ENCODE data around the gene CBY1. TPM values are rescaled to one million over a fixed set of nuclear protein-coding genes. Genes with fewer than 3 reads are reported as not detected.
A peak's percentile ranks its signal among the peaks of the same experiment; 100 is the strongest.

CBY1 gene
- total and polyA plus RNA-seq, 7 donors: 15.4 to 39.5 (median 22.8) TPM

DNA sequence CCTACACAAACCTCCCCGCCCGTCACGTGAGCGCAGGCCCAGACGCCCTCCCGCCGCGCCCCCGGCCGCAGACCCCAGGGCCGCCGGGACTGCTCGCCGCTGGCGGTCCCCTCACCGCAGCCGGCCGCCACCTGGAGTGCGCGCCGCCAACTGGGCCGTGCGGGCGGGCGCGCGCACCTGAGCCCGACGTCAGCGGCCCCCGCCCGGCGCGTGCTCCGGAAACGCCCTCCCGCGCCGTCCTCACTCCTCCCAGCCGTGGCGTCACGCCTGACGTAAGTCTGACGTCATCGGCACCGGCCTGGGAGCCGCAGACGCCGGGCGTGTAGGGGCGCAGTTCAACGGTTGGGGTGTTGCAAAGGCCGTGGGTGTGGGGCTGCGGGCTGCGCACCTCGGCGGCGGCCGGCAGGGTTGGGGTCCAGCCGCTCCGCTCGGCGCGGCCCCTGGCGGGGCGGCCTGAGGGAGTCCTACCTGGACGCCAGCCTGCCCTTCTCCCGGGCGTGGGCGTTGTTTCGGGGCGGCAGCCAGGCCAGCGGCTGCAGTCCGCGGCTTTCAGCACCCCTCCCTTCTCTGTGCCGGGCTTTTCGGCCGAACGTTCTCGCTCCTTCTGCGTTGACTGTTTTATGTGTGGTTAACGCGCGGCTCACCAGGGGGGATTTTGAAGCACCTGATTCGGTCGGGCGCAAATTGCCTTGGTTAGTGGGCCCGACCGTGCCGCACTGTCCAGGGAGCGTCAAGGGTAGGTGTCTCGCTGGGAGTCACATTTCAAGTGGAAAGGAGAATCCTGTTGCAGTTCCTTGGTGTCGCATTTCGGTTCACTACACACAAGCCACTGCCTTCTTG lies 44.6 kb downstream of the CBY1 start, which contains the start of gene JOSD1:
JOSD1 (minus strand) TSS at position 155 of the 840 bp plus-strand sequence. CDS start 956 bp downstream, outside the sequence.
- ATAC-seq (peak; percentile 67 to 71 (median 69)), DNase-seq (peak; percentile 95 to 97)
- H3K4me3 ChIP-seq: peak within 1 kb of the TSS; percentile 94
- no peaks in the 10 kb centered on the region for H3K27me3 ChIP-seq (ENCODE audit: insufficient read depth in 3 of 3, low read length in 2 of 3)
- 1% methylated on average over 55 to 94 of the region's 94 CpGs for WGBS, 3 donors
- H3K4me1 ChIP-seq: peaks cover 52% of the 10 kb centered on the region
- H3K36me3 ChIP-seq (ENCODE audit: insufficient read depth in 1 of 2, low read depth in 1 of 2): peaks cover 4 to 21% of the 10 kb centered on the region in 2 donors
- intact Hi-C loops (cut with DNase I): no loop called here
- peak within 1 kb of the TSS; percentile 98 for H3K27ac ChIP-seq
- H3K9me3 ChIP-seq: no peaks in the 10 kb centered on the region
- TF ChIP-seq, protein P1, sequence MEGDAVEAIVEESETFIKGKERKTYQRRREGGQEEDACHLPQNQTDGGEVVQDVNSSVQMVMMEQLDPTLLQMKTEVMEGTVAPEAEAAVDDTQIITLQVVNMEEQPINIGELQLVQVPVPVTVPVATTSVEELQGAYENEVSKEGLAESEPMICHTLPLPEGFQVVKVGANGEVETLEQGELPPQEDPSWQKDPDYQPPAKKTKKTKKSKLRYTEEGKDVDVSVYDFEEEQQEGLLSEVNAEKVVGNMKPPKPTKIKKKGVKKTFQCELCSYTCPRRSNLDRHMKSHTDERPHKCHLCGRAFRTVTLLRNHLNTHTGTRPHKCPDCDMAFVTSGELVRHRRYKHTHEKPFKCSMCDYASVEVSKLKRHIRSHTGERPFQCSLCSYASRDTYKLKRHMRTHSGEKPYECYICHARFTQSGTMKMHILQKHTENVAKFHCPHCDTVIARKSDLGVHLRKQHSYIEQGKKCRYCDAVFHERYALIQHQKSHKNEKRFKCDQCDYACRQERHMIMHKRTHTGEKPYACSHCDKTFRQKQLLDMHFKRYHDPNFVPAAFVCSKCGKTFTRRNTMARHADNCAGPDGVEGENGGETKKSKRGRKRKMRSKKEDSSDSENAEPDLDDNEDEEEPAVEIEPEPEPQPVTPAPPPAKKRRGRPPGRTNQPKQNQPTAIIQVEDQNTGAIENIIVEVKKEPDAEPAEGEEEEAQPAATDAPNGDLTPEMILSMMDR (IDR thresholded peaks at IDR 0.05): no peak

DNA sequence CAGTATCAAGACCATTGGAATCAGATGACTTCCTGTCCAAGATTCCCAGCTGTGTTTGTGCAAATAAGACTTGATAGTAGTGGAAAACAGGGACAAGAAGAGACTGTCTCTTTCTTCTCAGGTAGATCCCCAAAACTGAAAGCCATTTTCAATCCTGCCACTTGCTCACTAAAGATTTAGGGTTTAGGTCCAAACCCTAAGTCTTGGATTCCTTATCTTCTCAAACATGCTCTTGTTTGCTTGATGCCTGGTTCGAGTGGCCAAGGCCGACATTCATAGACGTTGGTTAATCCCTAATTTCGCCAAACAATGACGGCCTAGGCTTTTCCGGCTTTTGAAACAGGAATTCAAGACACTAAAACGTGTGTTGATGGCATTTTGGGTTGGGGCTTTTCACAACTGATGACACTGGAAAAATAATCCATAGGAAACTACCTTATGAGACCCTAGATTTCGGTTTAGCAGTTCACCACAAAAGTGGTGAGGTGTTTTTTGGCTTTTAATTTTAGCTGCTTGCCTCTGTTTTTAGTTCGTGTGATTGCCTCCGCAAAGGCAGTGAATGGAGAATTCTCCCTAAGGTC lies 48.3 kb downstream of the CBY1 start:
- 8 to 10% (median 10%) methylated on average over 10 of the region's 10 CpGs for WGBS, 3 donors
- peaks cover 37% of the 10 kb centered on the region for H3K4me1 ChIP-seq
- ATAC-seq: no peak
- no peaks in the 10 kb centered on the region for H3K9me3 ChIP-seq
- TF ChIP-seq, protein P1 (IDR thresholded peaks at IDR 0.05): no peak
- peaks cover 0 to 8% of the 10 kb centered on the region in 2 donors for H3K36me3 ChIP-seq (ENCODE audit: insufficient read depth in 1 of 2, low read depth in 1 of 2)
- no peak for DNase-seq
- H3K27ac ChIP-seq: peak overlapping the region; percentile 89
- H3K27me3 ChIP-seq (ENCODE audit: insufficient read depth in 3 of 3, low read length in 2 of 3): no peaks in the 10 kb centered on the region
- intact Hi-C loops (cut with DNase I): no loop called here
- H3K4me3 ChIP-seq: peak overlapping the region; percentile 55

DNA sequence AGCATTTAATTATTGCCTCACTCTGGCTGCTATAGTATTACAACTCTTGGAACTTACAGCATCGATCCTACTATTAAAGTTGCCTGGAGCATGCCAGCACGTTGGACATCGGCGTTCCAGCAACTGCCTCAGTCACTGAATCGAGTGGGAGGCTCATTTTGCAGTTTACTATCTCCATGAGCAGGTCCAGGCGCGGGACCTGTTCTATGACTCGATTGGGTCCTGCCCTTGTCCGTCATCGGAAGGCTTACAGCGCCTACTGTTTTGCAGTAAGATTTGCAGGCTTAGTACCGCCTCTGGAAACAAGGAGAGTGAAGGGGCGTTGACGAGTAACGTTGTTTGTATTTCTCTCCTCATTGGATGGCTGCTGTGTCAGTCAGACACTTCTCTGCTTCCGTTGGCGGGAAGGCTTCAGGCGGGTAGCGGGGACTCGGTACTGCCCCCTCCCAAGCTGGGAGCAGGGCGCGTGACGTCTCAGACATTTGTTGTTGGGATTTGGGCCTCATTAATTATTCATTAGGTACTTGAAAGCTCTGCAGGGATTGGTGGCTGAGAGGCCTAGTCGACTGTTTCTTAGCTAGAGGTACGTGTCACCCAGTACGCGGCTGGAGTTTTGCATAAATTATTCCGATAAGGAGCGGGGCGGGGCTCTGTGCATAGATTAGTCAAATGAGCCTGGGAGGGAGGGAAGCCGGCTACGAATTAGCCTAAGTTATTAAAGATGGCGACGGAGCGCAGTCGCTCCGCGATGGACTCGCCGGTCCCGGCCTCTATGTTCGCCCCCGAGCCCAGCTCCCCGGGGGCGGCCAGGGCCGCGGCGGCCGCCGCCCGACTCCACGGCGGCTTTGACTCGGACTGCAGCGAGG lies 49.0 kb downstream of the CBY1 start, which contains the start of gene GTPBP1:
GTPBP1 (plus strand) TSS at position 710 of the 866 bp plus-strand sequence; CDS start at position 722, 12 bp downstream.
- peaks cover 0 to 15% of the 10 kb centered on the region in 2 donors for H3K36me3 ChIP-seq (ENCODE audit: insufficient read depth in 1 of 2, low read depth in 1 of 2)
- DNase-seq (peak; percentile 97 to 99), ATAC-seq (peak; percentile 86 to 88 (median 87))
- TF ChIP-seq, protein P1 (IDR thresholded peaks at IDR 0.05): no peak
- peak within 1 kb of the TSS; percentile 98 for H3K27ac ChIP-seq
- peak within 1 kb of the TSS; percentile 98 for H3K4me3 ChIP-seq
- 0% methylated on average over 49 to 55 of the region's 55 CpGs for WGBS, 3 donors
- no peaks in the 10 kb centered on the region for H3K27me3 ChIP-seq (ENCODE audit: insufficient read depth in 3 of 3, low read length in 2 of 3)
- intact Hi-C loops (cut with DNase I): no loop called here
- peaks cover 38% of the 10 kb centered on the region for H3K4me1 ChIP-seq
- no peaks in the 10 kb centered on the region for H3K9me3 ChIP-seq

DNA sequence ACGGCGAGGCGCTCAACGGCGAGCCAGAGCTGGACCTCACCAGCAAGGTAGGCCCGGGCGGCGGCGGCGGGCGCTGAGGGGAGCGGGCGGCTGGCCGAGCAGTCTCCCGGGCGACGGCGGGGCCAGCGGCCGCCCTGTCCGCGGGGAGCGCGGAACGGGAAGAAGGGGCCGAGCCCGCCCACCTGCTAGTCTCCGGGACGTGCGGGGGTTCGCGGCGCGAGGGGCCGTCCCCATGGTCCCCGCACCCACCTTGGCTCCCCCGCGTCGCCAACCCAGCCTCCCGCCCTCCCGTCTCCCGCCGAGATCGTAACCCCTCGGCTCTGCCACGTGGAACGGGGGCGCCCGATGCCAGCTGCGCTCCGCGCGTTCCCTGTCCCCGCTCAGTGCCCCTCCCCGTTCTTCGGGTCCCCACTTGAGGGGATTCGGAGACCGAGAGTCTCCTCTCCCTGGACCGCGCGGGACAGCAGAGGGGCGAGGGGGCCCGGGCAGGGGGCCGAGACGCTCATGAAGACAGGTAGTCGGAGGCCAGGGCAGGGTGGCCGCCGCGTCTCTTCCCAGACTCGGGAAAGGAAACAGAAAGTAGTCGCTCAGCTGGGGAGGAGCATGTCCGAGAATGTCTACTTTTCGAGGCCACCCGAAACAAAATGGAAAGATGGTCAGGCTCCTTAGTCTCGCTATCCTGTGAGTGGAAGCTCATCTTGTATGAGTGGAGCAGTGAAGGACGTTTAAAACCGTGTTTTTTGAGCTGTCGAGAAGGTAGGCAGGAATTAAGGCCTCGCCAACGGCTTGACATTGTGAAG lies 49.9 kb downstream of the CBY1 start:
- TF ChIP-seq, protein P1 (IDR thresholded peaks at IDR 0.05): no peak
- 0 to 1% (median 1%) methylated on average over 44 to 80 of the region's 80 CpGs for WGBS, 3 donors
- peak; percentile 53 to 77 for DNase-seq
- intact Hi-C loops (cut with DNase I): no loop called here
- Histone ChIP-seq H3K27me3 (ENCODE audit: insufficient read depth in 3 of 3, low read length in 2 of 3) (no peaks in the 10 kb centered on the region), H3K27ac (peak overlapping the region; percentile 98), H3K9me3 (no peaks in the 10 kb centered on the region), H3K36me3 (ENCODE audit: insufficient read depth in 1 of 2, low read depth in 1 of 2) (peaks cover 0 to 23% of the 10 kb centered on the region in 2 donors), H3K4me1 (peaks cover 37% of the 10 kb centered on the region), H3K4me3 (peak overlapping the region; percentile 98)
- ATAC-seq: peak; percentile 3 to 21 (median 12)

All from psoas muscle (tissue), 8 donors.